ENCODE data around the gene CC2D2A. TPM values are rescaled to one million over a fixed set of nuclear protein-coding genes. Genes with fewer than 3 reads are reported as not detected.

CC2D2A gene
- total and polyA plus RNA-seq, 2 experiments from 2014 or later = 13.9 to 15.8 TPM

- H3K27me3 ChIP-seq (ENCODE audit: insufficient read depth) = no peaks in the 10 kb centered on the region
- DNase-seq (ENCODE audit: low spot score) = no peak
These were observed 31.0 kb downstream of the CC2D2A start for GRCh38 chr4:15500701-15501100.

More at GRCh38 chr4:15500701-15501100, 31.0 kb downstream of the CC2D2A start:
- Histone ChIP-seq H3K4me1 (ENCODE audit: insufficient read depth) (peaks cover 17% of the 10 kb centered on the region), H3F3A (replicated peaks; ENCODE audit: low read depth) (no peaks in the 10 kb centered on the region), H3K4me2 (no peak overlapping the region), H4K20me1 (replicated peaks; ENCODE audit: insufficient read depth) (no peaks in the 10 kb centered on the region), H3K36me3 (ENCODE audit: insufficient read depth) (no peaks in the 10 kb centered on the region; the same call in 1 of the 2 replicates), H3K27ac (ENCODE audit: low read depth) (no peak overlapping the region), H3K4me3 (no peak overlapping the region), H2AFZ (no peak overlapping the region), H3K79me2 (replicated peaks; ENCODE audit: insufficient read depth) (no peaks in the 10 kb centered on the region), H3K9me2 (ENCODE audit: insufficient read depth) (no peaks in the 10 kb centered on the region)
- Mint-ChIP-seq H3K36me3 (ENCODE audit: low read depth) (peaks cover 8% of the 10 kb centered on the region; the same call in 2 of the 3 replicates), H3K4me3 (no peak overlapping the region), H3K27me3 (ENCODE audit: insufficient read depth, low read depth, poor library complexity) (no peaks in the 10 kb centered on the region), H3K9me3 (peaks cover 4% of the 10 kb centered on the region), H3K4me1 (peaks cover 16% of the 10 kb centered on the region), H3K27ac (0 out of 2 replicates have a peak overlapping the region, but pooled peaks have one; percentile 4)
- TF ChIP-seq ZNF114 (CRISPR knock-in tag; IDR thresholded peaks at IDR 0.05) (no peak), EZH2phosphoT487 (IDR thresholded peaks at IDR 0.05; ENCODE audit: unreplicated experiment) (no peak), NANOG (IDR thresholded peaks at IDR 0.05; ENCODE audit: borderline replicate concordance) (no peak), ZNF331 (CRISPR knock-in tag; IDR thresholded peaks at IDR 0.05; ENCODE audit: low read depth) (no peak), JUNB (IDR thresholded peaks at IDR 0.05; ENCODE audit: unreplicated experiment) (no peak), ETS1 (IDR thresholded peaks at IDR 0.05) (no peak), CTCF (conservative IDR thresholded peaks at IDR 0.05; ENCODE audit: low read depth in 2 of 2) (no peak), STAT1 (IDR thresholded peaks at IDR 0.05; ENCODE audit: unreplicated experiment) (no peak)
- TF ChIP-seq, protein P1, sequence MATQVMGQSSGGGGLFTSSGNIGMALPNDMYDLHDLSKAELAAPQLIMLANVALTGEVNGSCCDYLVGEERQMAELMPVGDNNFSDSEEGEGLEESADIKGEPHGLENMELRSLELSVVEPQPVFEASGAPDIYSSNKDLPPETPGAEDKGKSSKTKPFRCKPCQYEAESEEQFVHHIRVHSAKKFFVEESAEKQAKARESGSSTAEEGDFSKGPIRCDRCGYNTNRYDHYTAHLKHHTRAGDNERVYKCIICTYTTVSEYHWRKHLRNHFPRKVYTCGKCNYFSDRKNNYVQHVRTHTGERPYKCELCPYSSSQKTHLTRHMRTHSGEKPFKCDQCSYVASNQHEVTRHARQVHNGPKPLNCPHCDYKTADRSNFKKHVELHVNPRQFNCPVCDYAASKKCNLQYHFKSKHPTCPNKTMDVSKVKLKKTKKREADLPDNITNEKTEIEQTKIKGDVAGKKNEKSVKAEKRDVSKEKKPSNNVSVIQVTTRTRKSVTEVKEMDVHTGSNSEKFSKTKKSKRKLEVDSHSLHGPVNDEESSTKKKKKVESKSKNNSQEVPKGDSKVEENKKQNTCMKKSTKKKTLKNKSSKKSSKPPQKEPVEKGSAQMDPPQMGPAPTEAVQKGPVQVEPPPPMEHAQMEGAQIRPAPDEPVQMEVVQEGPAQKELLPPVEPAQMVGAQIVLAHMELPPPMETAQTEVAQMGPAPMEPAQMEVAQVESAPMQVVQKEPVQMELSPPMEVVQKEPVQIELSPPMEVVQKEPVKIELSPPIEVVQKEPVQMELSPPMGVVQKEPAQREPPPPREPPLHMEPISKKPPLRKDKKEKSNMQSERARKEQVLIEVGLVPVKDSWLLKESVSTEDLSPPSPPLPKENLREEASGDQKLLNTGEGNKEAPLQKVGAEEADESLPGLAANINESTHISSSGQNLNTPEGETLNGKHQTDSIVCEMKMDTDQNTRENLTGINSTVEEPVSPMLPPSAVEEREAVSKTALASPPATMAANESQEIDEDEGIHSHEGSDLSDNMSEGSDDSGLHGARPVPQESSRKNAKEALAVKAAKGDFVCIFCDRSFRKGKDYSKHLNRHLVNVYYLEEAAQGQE (IDR thresholded peaks at IDR 0.05; ENCODE audit: unreplicated experiment) = no peak
- TF ChIP-seq, protein P2, sequence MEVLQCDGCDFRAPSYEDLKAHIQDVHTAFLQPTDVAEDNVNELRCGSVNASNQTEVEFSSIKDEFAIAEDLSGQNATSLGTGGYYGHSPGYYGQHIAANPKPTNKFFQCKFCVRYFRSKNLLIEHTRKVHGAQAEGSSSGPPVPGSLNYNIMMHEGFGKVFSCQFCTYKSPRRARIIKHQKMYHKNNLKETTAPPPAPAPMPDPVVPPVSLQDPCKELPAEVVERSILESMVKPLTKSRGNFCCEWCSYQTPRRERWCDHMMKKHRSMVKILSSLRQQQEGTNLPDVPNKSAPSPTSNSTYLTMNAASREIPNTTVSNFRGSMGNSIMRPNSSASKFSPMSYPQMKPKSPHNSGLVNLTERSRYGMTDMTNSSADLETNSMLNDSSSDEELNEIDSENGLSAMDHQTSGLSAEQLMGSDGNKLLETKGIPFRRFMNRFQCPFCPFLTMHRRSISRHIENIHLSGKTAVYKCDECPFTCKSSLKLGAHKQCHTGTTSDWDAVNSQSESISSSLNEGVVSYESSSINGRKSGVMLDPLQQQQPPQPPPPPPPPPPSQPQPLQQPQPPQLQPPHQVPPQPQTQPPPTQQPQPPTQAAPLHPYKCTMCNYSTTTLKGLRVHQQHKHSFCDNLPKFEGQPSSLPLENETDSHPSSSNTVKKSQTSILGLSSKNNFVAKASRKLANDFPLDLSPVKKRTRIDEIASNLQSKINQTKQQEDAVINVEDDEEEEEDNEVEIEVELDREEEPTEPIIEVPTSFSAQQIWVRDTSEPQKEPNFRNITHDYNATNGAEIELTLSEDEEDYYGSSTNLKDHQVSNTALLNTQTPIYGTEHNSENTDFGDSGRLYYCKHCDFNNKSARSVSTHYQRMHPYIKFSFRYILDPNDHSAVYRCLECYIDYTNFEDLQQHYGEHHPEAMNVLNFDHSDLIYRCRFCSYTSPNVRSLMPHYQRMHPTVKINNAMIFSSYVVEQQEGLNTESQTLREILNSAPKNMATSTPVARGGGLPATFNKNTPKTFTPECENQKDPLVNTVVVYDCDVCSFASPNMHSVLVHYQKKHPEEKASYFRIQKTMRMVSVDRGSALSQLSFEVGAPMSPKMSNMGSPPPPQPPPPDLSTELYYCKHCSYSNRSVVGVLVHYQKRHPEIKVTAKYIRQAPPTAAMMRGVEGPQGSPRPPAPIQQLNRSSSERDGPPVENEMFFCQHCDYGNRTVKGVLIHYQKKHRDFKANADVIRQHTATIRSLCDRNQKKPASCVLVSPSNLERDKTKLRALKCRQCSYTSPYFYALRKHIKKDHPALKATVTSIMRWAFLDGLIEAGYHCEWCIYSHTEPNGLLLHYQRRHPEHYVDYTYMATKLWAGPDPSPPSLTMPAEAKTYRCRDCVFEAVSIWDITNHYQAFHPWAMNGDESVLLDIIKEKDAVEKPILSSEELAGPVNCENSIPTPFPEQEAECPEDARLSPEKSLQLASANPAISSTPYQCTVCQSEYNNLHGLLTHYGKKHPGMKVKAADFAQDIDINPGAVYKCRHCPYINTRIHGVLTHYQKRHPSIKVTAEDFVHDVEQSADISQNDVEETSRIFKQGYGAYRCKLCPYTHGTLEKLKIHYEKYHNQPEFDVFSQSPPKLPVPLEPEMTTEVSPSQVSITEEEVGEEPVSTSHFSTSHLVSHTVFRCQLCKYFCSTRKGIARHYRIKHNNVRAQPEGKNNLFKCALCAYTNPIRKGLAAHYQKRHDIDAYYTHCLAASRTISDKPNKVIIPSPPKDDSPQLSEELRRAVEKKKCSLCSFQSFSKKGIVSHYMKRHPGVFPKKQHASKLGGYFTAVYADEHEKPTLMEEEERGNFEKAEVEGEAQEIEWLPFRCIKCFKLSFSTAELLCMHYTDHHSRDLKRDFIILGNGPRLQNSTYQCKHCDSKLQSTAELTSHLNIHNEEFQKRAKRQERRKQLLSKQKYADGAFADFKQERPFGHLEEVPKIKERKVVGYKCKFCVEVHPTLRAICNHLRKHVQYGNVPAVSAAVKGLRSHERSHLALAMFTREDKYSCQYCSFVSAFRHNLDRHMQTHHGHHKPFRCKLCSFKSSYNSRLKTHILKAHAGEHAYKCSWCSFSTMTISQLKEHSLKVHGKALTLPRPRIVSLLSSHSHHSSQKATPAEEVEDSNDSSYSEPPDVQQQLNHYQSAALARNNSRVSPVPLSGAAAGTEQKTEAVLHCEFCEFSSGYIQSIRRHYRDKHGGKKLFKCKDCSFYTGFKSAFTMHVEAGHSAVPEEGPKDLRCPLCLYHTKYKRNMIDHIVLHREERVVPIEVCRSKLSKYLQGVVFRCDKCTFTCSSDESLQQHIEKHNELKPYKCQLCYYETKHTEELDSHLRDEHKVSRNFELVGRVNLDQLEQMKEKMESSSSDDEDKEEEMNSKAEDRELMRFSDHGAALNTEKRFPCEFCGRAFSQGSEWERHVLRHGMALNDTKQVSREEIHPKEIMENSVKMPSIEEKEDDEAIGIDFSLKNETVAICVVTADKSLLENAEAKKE (CRISPR knock-in tag; IDR thresholded peaks at IDR 0.05) = no peak
- no peak for ATAC-seq
